HEK293 (cell line): ENCODE data around the gene C17orf113.

Experiments
- CTCF ChIA-PET: fragments of 350-600 bp; formaldehyde crosslinking; extraction: SDS; loops from one replicate; lab custom pipeline; 2021; ENCODE audit warnings: antibody characterized with exemption; lab: Yijun Ruan, JAX
- POLR2A ChIA-PET: fragments of 300-600 bp; formaldehyde crosslinking; extraction: SDS; loops from one replicate; lab custom pipeline; 2020; ENCODE audit warnings: antibody characterized with exemption, inconsistent platforms; lab: Yijun Ruan, JAX
- H3K27ac ChIP-seq: fragments of 200-500 bp; sonication (Bioruptor generic); 2 replicates; pipeline ENCODE4 v1.5.1; 2014; ENCODE audit warnings: low read depth, low read length, control low read depth, inconsistent platforms; ENCODE audit errors: extremely low read depth
- H3K36me3 ChIP-seq, 2 experiments: fragments of 200-500 bp in 1 of 2; sonication (Bioruptor generic) in 1 of 2; 1 replicate in 1 of 2; 2 replicates in 1 of 2; pipeline ENCODE4 v1.5.1; 2014 to 2017; ENCODE audit warnings: inconsistent platforms in 2 of 2, low read length in 2 of 2; ENCODE audit not compliant: control insufficient read depth in 2 of 2, insufficient read depth in 1 of 2
- H3K4me1 ChIP-seq: fragments of 200-500 bp; sonication (Bioruptor generic); 2 replicates; pipeline ENCODE4 v1.5.1; 2014; ENCODE audit warnings: mild to moderate bottlenecking, low read length, inconsistent platforms; ENCODE audit not compliant: control insufficient read depth, insufficient read depth
- H3K4me3 ChIP-seq: 2 replicates; pipeline ENCODE4 v1.5.1; 2011; ENCODE audit warnings: low read depth, mild to moderate bottlenecking, control low read depth, low read length, moderate library complexity
- H3K9me3 ChIP-seq: fragments of 200-500 bp; sonication (Bioruptor generic); 2 replicates; pipeline ENCODE4 v1.5.1; 2014; ENCODE audit warnings: low read depth, low read length, inconsistent platforms; ENCODE audit not compliant: control insufficient read depth, insufficient read depth
- ATF2 ChIP-seq: fragments of 450-650 bp; formaldehyde crosslinking; IDR thresholded peaks from 2 replicates; pipeline ENCODE4 v1.5.1; 2016; ENCODE audit warnings: missing biosample characterization, missing genetic modification characterization, low read depth
- BCL11A ChIP-seq: fragments of 450-650 bp; formaldehyde crosslinking; IDR thresholded peaks from 2 replicates; pipeline ENCODE4 v1.5.1; 2016; ENCODE audit warnings: low read depth, missing biosample characterization, missing genetic modification characterization
- GLIS1 ChIP-seq: fragments of 450-650 bp; formaldehyde crosslinking; IDR thresholded peaks from 2 replicates; pipeline ENCODE4 v1.5.1; 2016; ENCODE audit warnings: missing biosample characterization, missing genetic modification characterization
- KLF10 ChIP-seq: fragments of 450-650 bp; IDR thresholded peaks from 2 replicates; pipeline ENCODE4 v1.5.1; 2018; ENCODE audit warnings: missing biosample characterization, mild to moderate bottlenecking, missing genetic modification characterization
- KLF16 ChIP-seq: fragments of 450-650 bp; formaldehyde crosslinking; IDR thresholded peaks from 2 replicates; pipeline ENCODE4 v1.5.1; 2017; ENCODE audit warnings: missing biosample characterization, missing genetic modification characterization
- PRDM10 ChIP-seq: fragments of 450-650 bp; formaldehyde crosslinking; IDR thresholded peaks from 2 replicates; pipeline ENCODE4 v1.5.1; 2016; ENCODE audit warnings: missing biosample characterization, missing genetic modification characterization
- ZBTB17 ChIP-seq: fragments of 450-650 bp; formaldehyde crosslinking; IDR thresholded peaks from 2 replicates; pipeline ENCODE4 v1.5.1; 2016; ENCODE audit warnings: missing biosample characterization, missing genetic modification characterization
- ZNF155 ChIP-seq: fragments of 450-650 bp; formaldehyde crosslinking; IDR thresholded peaks from 2 replicates; pipeline ENCODE4 v1.5.1; 2016; ENCODE audit warnings: missing biosample characterization, missing genetic modification characterization
- ZNF248 ChIP-seq: fragments of 450-650 bp; formaldehyde crosslinking; IDR thresholded peaks from 2 replicates; pipeline ENCODE4 v1.5.1; 2017; ENCODE audit warnings: missing biosample characterization, missing genetic modification characterization
- ZNF398 ChIP-seq: fragments of 450-650 bp; formaldehyde crosslinking; IDR thresholded peaks from 2 replicates; pipeline ENCODE4 v1.5.1; 2017; ENCODE audit warnings: missing biosample characterization, missing genetic modification characterization
- ZNF580 ChIP-seq: fragments of 450-650 bp; formaldehyde crosslinking; IDR thresholded peaks from 2 replicates; pipeline ENCODE4 v1.5.1; 2016; ENCODE audit warnings: missing biosample characterization, missing genetic modification characterization
- ZNF660 ChIP-seq: fragments of 450-650 bp; IDR thresholded peaks from 2 replicates; pipeline ENCODE4 v1.5.1; 2018; ENCODE audit warnings: missing biosample characterization, mild to moderate bottlenecking, missing genetic modification characterization
- ZNF76 ChIP-seq: fragments of 450-650 bp; formaldehyde crosslinking; IDR thresholded peaks from 2 replicates; pipeline ENCODE4; 2016; ENCODE audit warnings: low read depth, missing biosample characterization, missing genetic modification characterization, borderline replicate concordance
- ZNF837 ChIP-seq: fragments of 450-650 bp; formaldehyde crosslinking; IDR thresholded peaks from 2 replicates; pipeline ENCODE4 v1.5.1; 2016; ENCODE audit warnings: missing biosample characterization, missing genetic modification characterization

The C17orf113 gene

GRCh38 chr17:42079541-42079940 lies 29.1 kb upstream of the C17orf113 start:
- no peak overlapping the region for H3K27ac ChIP-seq
- 0 out of 2 replicates have a peak, but pooled peaks have one; percentile 17 for TF ChIP-seq ZNF580 (tag by site-specific recombination)
- peak; percentile 91 for TF ChIP-seq ATF2 (tag by site-specific recombination)
- TF ChIP-seq ZNF660 (tag by site-specific recombination), result no peak
- TF ChIP-seq ZNF837 (tag by site-specific recombination), result no peak
- ChIA-PET POLR2A (interaction anchor here (0.7 kb wide), 1 partner anchor 344 kb away, joined by 3 read pairs; the partner anchor contains the start of gene CAVIN1), CTCF (interaction anchor here (0.7 to 3.8 kb wide), 8 partner anchors 13 to 1762 kb away, joined by 3 to 29 read pairs (median 4); partner anchors contain the start of genes GHDC and NKIRAS2)
- no peaks in the 10 kb centered on the region for H3K36me3 ChIP-seq
- H3K4me3 ChIP-seq, result no peak overlapping the region
- H3K9me3 ChIP-seq, result no peaks in the 10 kb centered on the region
- H3K4me1 ChIP-seq, result no peaks in the 10 kb centered on the region

- no peak overlapping the region for H3K4me3 ChIP-seq
- POLR2A ChIA-PET, result interaction anchor here (0.7 kb wide), 1 partner anchor 345 kb away, joined by 3 read pairs; the partner anchor contains the start of gene CAVIN1
- no peaks in the 10 kb centered on the region for H3K36me3 ChIP-seq
- CTCF ChIA-PET, result interaction anchor here (0.5 to 3.8 kb wide), 3 partner anchors 12 to 118 kb away, joined by 3 to 29 read pairs (median 7); no protein-coding TSS in a partner anchor
- TF ChIP-seq ATF2 (tag by site-specific recombination) (no peak), ZNF248 (no peak), KLF10 (no peak), PRDM10 (tag by site-specific recombination) (peak; percentile 65), ZBTB17 (tag by site-specific recombination) (no peak), KLF16 (tag by site-specific recombination) (no peak), ZNF398 (tag by site-specific recombination) (peak; percentile 48; the same call in 1 of the 2 replicates), GLIS1 (peak; percentile 23; the same call in 1 of the 2 replicates), BCL11A (no peak), ZNF155 (tag by site-specific recombination) (no peak), ZNF76 (no peak)
- H3K4me1 ChIP-seq, result no peaks in the 10 kb centered on the region
- no peaks in the 10 kb centered on the region for H3K9me3 ChIP-seq
- H3K27ac ChIP-seq, result no peak overlapping the region
These were observed 28.1 kb upstream of the C17orf113 start for GRCh38 chr17:42078396-42079043.
